Posterior cingulate gyrus (tissue), 11 donors: ENCODE measurements around the gene PCDHB6.
"Not testable (repeated sequence)": the region's sequence is repeated elsewhere in the genome, so short reads cannot be mapped to it uniquely, and the experiment has no call there.

ENCODE experiments used
- DNase-seq, 10 donors: peaks; one replicate each; pipeline versions ENCODE4 v3.0.0 to v3.0.0-alpha.2; 2020 to 2021; ENCODE audit warnings: mixed read lengths in 3 of 10
- intact Hi-C: fragments of 100-400 bp; cut with DNase I; formaldehyde crosslinking; loops from one replicate; pipeline ENCODE4 v1.15.1; 2023

Gene PCDHB6

GRCh38 chr5:141199359-141200235 is 49.7 kb downstream of the PCDHB6 start, which contains the start of gene PCDHB11:
PCDHB11 (plus strand) TSS chr5:141199627; CDS start chr5:141199775, 148 bp downstream.
- intact Hi-C loops = no loop called here
- DNase-seq = no peak

DNA sequence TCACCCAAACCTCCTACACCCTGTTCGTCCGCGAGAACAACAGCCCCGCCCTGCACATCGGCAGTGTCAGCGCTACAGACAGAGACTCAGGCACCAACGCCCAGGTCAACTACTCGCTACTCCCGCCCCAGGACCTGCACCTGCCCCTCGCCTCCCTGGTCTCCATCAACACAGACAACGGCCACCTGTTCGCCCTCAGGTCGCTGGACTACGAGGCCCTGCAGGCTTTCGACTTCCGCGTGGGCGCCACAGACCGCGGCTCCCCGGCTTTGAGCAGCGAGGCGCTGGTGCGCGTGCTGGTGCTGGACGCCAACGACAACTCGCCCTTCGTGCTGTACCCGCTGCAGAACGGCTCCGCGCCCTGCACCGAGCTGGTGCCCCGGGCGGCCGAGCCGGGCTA is 51.3 kb downstream of the PCDHB6 start:
- DNase-seq, intact Hi-C loops: not testable (repeated sequence)

DNA sequence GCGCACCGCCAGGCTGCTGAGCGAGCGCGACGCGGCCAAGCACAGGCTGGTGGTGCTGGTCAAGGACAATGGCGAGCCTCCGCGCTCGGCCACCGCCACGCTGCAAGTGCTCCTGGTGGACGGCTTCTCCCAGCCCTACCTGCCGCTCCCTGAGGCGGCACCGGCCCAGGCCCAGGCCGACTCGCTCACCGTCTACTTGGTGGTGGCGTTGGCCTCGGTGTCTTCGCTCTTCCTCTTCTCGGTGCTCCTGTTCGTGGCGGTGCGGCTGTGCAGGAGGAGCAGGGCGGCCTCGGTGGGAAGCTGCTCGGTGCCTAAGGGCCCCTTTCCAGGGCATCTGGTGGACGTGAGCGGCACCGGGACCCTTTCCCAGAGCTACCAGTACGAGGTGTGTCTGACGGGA is 51.8 kb downstream of the PCDHB6 start:
- intact Hi-C loops = not testable (repeated sequence)
- peak in 1 of 10 donors; percentile 52 for DNase-seq
